HepG2 (cell line): ENCODE results near the gene IRAK4. TPM values are rescaled to one million over a fixed set of nuclear protein-coding genes. Genes with fewer than 3 reads are reported as not detected.

Experiments
- AFF4 ChIP-seq: sonication (generic); formaldehyde crosslinking; IDR thresholded peaks from 2 replicates; pipeline ENCODE4 v1.4.0; 2020; ENCODE audit warnings: missing genetic modification reagents
- AKNA ChIP-seq: sonication (generic); formaldehyde crosslinking; IDR thresholded peaks from 2 replicates; pipeline ENCODE4 v1.4.0; 2020; ENCODE audit warnings: missing genetic modification reagents, borderline replicate concordance
- CEBPG ChIP-seq: IDR thresholded peaks from 2 replicates; pipeline ENCODE4 v1.6.1; 2016
- FOSL1 ChIP-seq: sonication (generic); formaldehyde crosslinking; IDR thresholded peaks from 2 replicates; pipeline ENCODE4 v1.9.0; 2021; ENCODE audit warnings: missing genetic modification reagents, borderline replicate concordance
- HBP1 ChIP-seq: IDR thresholded peaks from 2 replicates; pipeline ENCODE4 v1.6.1; 2016; ENCODE audit warnings: low read depth, control low read depth
- HMG20A ChIP-seq: IDR thresholded peaks from 2 replicates; pipeline ENCODE4 v1.6.1; 2016; ENCODE audit warnings: borderline replicate concordance
- IKZF4 ChIP-seq: sonication (generic); formaldehyde crosslinking; IDR thresholded peaks from 2 replicates; pipeline ENCODE4 v1.5.1; 2020; ENCODE audit warnings: borderline replicate concordance, mild to moderate bottlenecking, low read depth, missing genetic modification reagents; ENCODE audit errors: not compliant biosample characterization
- ISL2 ChIP-seq: sonication (generic); formaldehyde crosslinking; IDR thresholded peaks from 2 replicates; pipeline ENCODE4 v1.5.0; 2020; ENCODE audit warnings: missing genetic modification reagents
- SIN3A ChIP-seq: IDR thresholded peaks from 2 replicates; pipeline ENCODE4 v1.6.1; 2011; ENCODE audit warnings: low read depth, mild to moderate bottlenecking, control low read depth, low read length, borderline replicate concordance
- SIX1 ChIP-seq: sonication (generic); formaldehyde crosslinking; IDR thresholded peaks from 2 replicates; pipeline ENCODE4 v1.4.0; 2020; ENCODE audit warnings: missing genetic modification reagents, borderline replicate concordance
- TEAD2 ChIP-seq: sonication (generic); formaldehyde crosslinking; IDR thresholded peaks from 2 replicates; pipeline ENCODE4 v1.9.0; 2021; ENCODE audit warnings: missing genetic modification reagents
- ZEB1 ChIP-seq: IDR thresholded peaks from 2 replicates; pipeline ENCODE4 v1.6.1; 2012; ENCODE audit warnings: mild to moderate bottlenecking, low read depth, inconsistent platforms; ENCODE audit not compliant: insufficient replicate concordance
- ZNF354B ChIP-seq: sonication (generic); formaldehyde crosslinking; IDR thresholded peaks from 2 replicates; pipeline ENCODE4 v1.8.0; 2022; ENCODE audit warnings: mild to moderate bottlenecking, missing genetic modification reagents
- ZNF382 ChIP-seq: sonication (generic); formaldehyde crosslinking; IDR thresholded peaks from 2 replicates; pipeline ENCODE4 v1.5.0; 2020; ENCODE audit warnings: missing genetic modification reagents, mild to moderate bottlenecking, borderline replicate concordance
- ZNF547 ChIP-seq: sonication (generic); formaldehyde crosslinking; IDR thresholded peaks from 2 replicates; pipeline ENCODE4 v1.5.1; 2020; ENCODE audit warnings: mild to moderate bottlenecking, missing genetic modification reagents
- ZNF770 ChIP-seq: sonication (generic); formaldehyde crosslinking; IDR thresholded peaks from 2 replicates; pipeline ENCODE4 v1.5.0; 2020; ENCODE audit warnings: mild to moderate bottlenecking, missing genetic modification reagents
- polyA plus RNA-seq, 8 experiments: library from polyadenylated mRNA; depleted of rRNA in 3 of 8; stranded (reverse) in 7 of 8; unstranded in 1 of 8; fragments of >200 nt; fragmentation: Illumina TruSeq in 4 of 8; extraction: Trizol in 4 of 8; gene quantifications; 2 replicates each; pipeline versions ENCODE4 v1.2.1 to v1.2.3, GENCODE V29; 2011 to 2016; ENCODE audit warnings: low read depth in 4 of 8, missing spikeins in 1 of 8, mixed read lengths in 1 of 8; ENCODE audit not compliant: insufficient read depth in 1 of 8
- total RNA-seq, 5 experiments: library from RNA; depleted of rRNA; stranded (reverse); fragments of >200 nt; fragmentation: Illumina TruSeq; extraction: Trizol; gene quantifications; 2 replicates each; pipeline ENCODE4 v1.2.3, GENCODE V29; 2016; ENCODE audit warnings: low read depth in 1 of 5

Gene IRAK4
- total and polyA plus RNA-seq, 2 of the 13 experiments (the other 11 are each of a cell fraction or from before 2014, with no cell fraction given), result 6.6 to 7.1 TPM

GRCh38 chr12:43805860-43806736 is 47.3 kb downstream of the IRAK4 start, which contains the start of gene TWF1 (continued):
- TF ChIP-seq AKNA (CRISPR knock-in tag) (no peak), SIN3A (peak; percentile 73; the same call in 1 of the 2 replicates), CEBPG (CRISPR knock-in tag) (no peak), TEAD2 (CRISPR knock-in tag) (no peak), ZNF354B (CRISPR knock-in tag) (no peak), ISL2 (peak; percentile 41), ZNF770 (peak; percentile 63), SIX1 (no peak), ZNF547 (CRISPR knock-in tag) (0 out of 2 replicates have a peak, but pooled peaks have one; percentile 36), HBP1 (0 out of 2 replicates have a peak, but pooled peaks have one; percentile 35), IKZF4 (CRISPR knock-in tag) (no peak), ZNF382 (no peak), AFF4 (no peak), FOSL1 (CRISPR knock-in tag) (no peak), HMG20A (CRISPR knock-in tag) (no peak), ZEB1 (no peak)
